HL-60 (cell line): ENCODE results near the gene INSYN1.

ENCODE experiments used
- DNase-seq, 2 experiments: peaks; one replicate each; pipeline ENCODE4 v3.0.0-alpha.2; 2010 to 2020; ENCODE audit warnings: low read depth in 1 of 2, low spot score in 1 of 2
- H3K27ac ChIP-seq: fragments of 250-450 bp; sonication (Bioruptor Pico); replicated peaks from 2 replicates; pipeline ENCODE4 v1.5.1; 2020; ENCODE audit warnings: mild to moderate bottlenecking, moderate library complexity
- H3K27me3 ChIP-seq: fragments of 250-450 bp; sonication (Bioruptor Pico); 2 replicates; pipeline ENCODE4 v1.5.1; 2021; ENCODE audit warnings: mild to moderate bottlenecking, moderate library complexity; ENCODE audit not compliant: insufficient read depth, poor library complexity, severe bottlenecking
- H3K4me3 ChIP-seq: replicated peaks from 2 replicates; pipeline ENCODE4 v1.5.1; 2011; ENCODE audit warnings: mild to moderate bottlenecking, control low read depth, low read length; ENCODE audit not compliant: insufficient read depth
- CTCF ChIP-seq: IDR thresholded peaks from one replicate; pipeline ENCODE4 v1.5.1; 2011; ENCODE audit warnings: low read length, control low read depth, inconsistent platforms; ENCODE audit not compliant: insufficient read depth
- GABPA ChIP-seq: IDR thresholded peaks from 2 replicates; pipeline ENCODE4 v1.6.1; 2012; ENCODE audit warnings: low read depth
- POLR2AphosphoS5 ChIP-seq: IDR thresholded peaks from 2 replicates; pipeline ENCODE4 v1.6.1; 2012; ENCODE audit warnings: low read depth
- REST ChIP-seq: IDR thresholded peaks from 2 replicates; pipeline ENCODE4 v1.6.1; 2012; ENCODE audit warnings: low read depth; ENCODE audit not compliant: insufficient replicate concordance
- SPI1 ChIP-seq: IDR thresholded peaks from 2 replicates; pipeline ENCODE4 v1.6.1; 2012; ENCODE audit warnings: low read depth, mild to moderate bottlenecking, borderline replicate concordance

The INSYN1 gene

GRCh38 chr15:73691396-73691795 lies 61.8 kb downstream of the INSYN1 start:
- Histone ChIP-seq H3K27ac (no peak overlapping the region), H3K4me3 (no peak overlapping the region), H3K27me3 (peaks cover 4% of the 10 kb centered on the region)
- no peak for DNase-seq
- TF ChIP-seq POLR2AphosphoS5 = no peak
- TF ChIP-seq SPI1 = no peak
- no peak for TF ChIP-seq GABPA
- TF ChIP-seq CTCF = no peak
- TF ChIP-seq REST = no peak

- no peak for DNase-seq
- Histone ChIP-seq H3K4me3 (no peak overlapping the region), H3K27ac (no peak overlapping the region)
Measured at GRCh38 chr15:73688455-73688854, 64.7 kb downstream of the INSYN1 start.

GRCh38 chr15:73687351-73687750 lies 65.8 kb downstream of the INSYN1 start:
- Histone ChIP-seq H3K4me3 (no peak overlapping the region), H3K27me3 (peaks cover 33% of the 10 kb centered on the region), H3K27ac (no peak overlapping the region)
- TF ChIP-seq REST (no peak), GABPA (no peak), POLR2AphosphoS5 (no peak), CTCF (no peak), SPI1 (no peak)
- no peak for DNase-seq

More at GRCh38 chr15:73688455-73688854, 64.7 kb downstream of the INSYN1 start:
- no peak for TF ChIP-seq GABPA
- no peak for TF ChIP-seq POLR2AphosphoS5
- TF ChIP-seq REST = no peak
- no peak for TF ChIP-seq CTCF
- TF ChIP-seq SPI1 = no peak
- H3K27me3 ChIP-seq = peaks cover 28% of the 10 kb centered on the region
